NB4 (cell line): ENCODE results near the gene LUZP2.

ENCODE experiments used
- CTCF ChIP-seq: IDR thresholded peaks from one replicate; pipeline ENCODE4 v1.5.1; 2012; ENCODE audit warnings: low read depth, low read length
- MAX ChIP-seq: IDR thresholded peaks from 2 replicates; pipeline ENCODE4 v1.6.1; 2011; ENCODE audit warnings: low read depth, low read length
- MYC ChIP-seq: IDR thresholded peaks from 2 replicates; pipeline ENCODE4 v1.6.1; 2011; ENCODE audit warnings: low read depth, low read length
- POLR2A ChIP-seq: IDR thresholded peaks from 2 replicates; pipeline ENCODE4 v1.6.1; 2011; ENCODE audit warnings: mild to moderate bottlenecking; ENCODE audit not compliant: insufficient read length; ENCODE audit errors: extremely low read depth

- TF ChIP-seq CTCF (no peak), POLR2A (no peak), MAX (no peak), MYC (no peak)
Observed at GRCh38 chr11:25119416-25119815, 622.6 kb downstream of the LUZP2 start.
